ELR (cell line): ENCODE results near the gene KRT6C.
"Not testable (repeated sequence)": the region's sequence is repeated elsewhere in the genome, so short reads cannot be mapped to it uniquely, and the experiment has no call there.

Source experiments
- DNase-seq: peaks from one replicate; pipeline ENCODE4 v3.0.0-alpha.2; 2015; ENCODE audit warnings: low read depth

Gene KRT6C

DNA sequence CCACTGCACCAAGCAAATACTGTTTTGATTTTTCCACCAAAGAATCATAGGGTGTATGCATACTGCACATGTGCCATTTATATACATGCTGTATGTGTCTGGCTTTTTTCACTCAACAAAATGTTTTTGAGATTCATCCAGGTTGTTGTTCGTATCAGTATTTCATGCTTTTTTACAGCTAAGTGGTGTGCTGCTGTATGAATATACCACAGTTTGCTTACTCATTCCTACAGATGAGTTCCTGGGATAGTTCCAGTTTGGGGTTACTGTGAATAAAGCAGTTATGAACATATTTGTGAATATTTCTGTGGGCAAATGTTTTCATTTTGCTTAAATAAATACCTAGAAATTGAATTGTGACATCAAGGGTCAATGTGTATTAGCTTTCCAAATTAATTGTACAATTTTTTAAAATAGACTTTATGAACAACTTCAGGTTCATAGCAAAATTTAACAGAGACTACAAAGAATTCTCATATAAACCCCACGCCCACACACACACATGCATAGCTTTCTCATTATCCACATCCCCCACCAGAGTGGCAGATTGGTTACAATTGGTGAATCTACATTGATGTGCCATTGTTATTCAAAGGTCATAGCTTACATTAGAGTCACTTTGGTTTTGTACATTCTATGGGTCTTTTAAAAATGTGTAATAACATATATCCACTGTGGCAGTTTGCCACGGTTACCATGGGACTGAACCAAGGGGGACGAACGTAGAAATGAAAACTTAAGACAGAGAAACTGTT lies 26.4 kb upstream of the KRT6C start:
- DNase-seq: peak; percentile 42

DNA sequence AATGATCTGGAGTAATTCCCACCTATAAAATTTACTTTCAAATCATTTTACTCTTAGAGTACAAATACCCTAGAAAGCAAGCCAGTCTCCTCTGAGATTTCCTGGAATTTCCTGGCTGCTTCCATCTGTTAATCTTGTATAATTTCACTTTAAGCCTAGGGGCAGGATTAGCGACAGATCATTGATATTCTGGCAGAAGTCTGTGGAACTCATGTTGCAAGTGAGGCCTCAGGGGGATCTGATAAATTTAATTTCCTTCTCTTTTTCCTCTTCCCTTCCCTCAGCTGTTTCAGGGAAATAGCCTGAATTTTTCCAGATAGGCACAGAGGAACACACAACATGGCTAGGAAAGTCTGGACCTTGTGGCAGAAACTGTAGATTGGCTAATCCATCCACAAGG lies 25.3 kb upstream of the KRT6C start:
- DNase-seq: no peak

DNA sequence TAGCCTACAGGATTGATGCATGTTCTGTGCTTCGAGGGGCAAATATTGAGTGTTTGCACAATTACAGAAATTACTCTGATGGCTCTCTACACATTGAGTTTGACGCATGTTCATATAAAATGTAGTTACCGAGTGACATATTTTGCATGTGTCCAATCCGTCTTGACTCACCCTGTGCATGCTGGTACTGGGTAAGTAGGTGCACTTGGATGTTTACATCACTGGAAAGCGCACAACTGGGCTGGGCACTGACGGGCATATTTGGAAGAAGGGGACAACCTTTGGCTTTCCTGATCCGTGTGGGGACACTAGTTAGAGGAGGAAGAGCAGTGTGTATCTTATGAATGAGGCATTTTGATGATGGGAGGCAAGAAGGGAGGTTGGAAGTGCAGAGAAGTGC lies 24.4 kb upstream of the KRT6C start:
- DNase-seq: no peak

DNA sequence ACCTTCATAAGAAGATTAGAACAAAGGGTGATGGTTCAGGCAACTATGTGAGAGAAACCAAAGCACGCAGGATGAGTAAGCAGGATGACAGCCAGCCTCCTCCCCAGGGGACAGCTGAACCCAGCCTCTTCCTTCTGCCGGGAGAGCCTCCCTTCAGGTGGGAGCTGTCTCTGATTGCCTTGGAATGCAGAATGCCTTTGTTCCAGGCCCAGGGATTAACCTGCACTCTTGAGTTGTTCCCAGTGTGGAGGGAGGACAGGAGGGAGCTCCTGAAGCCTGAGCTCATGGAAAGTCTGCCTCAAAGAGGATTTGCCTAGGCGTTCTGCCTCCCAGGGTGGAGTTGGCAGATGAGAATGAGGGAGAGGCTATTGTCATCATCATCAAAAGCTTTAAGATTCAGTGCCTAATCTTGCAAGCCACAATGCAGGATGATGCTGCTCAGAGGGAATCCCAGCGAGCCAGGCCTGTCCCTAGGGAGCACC lies 23.0 kb upstream of the KRT6C start:
- DNase-seq: peak; percentile 76

DNA sequence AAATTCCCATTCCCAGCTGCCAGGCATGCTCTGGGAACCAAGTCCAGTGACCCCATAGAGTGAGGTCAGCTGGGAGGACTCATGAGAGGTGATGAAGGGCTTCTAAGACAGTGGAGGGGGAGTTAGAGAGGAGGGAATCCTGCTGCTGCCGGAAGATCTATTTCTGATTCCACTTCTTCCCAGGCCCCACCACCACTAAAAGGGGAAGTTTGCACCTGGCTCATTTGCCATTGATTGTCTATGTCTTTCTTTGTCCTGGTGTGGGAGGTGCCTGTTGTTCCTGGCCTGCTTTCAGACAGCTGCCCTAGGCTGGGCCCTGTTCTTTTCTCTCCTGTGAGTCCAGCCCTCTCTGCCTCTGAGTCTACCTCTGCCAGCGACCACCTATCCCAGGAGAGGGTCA lies 22.4 kb upstream of the KRT6C start:
- no peak for DNase-seq

DNA sequence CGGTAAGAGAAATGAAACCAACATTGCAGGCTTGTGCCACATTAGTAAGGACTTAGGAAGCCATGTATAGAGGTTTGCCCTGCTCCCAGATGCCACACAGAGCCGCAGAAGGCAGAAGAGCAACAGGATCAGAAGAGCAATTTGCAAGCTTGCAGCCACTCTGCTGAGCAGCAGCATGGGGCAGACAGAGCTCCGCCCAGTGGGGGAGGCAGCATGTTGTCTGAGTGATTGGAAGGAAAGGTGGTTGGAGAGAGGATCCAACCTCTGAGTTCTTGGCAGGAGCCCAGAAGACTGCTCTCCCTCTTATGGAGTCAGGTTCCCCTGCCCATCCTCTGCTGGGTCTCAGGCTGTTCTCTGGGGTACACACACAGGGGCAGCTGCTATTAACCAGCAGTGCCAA lies 21.8 kb upstream of the KRT6C start:
- no peak for DNase-seq

DNA sequence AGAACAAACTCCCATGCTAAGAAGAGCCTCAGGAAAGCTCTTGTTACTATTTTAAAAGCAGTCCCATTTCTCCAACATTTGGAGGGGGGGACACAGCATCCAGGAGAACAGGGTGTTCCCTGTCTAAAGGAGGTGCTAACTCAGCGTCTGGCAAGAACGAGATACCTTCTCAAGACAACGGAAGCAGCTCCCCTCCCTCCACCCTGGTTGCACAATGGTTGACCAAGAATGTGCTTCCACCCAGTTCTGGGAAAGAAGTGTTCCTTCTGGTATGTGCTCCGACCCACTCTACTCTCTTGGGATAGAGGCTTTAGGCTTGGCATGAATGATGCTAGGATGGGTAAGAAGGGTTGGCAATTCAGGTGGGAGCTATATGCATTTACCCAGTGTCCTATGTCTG lies 20.9 kb upstream of the KRT6C start:
- DNase-seq: peak; percentile 18

DNA sequence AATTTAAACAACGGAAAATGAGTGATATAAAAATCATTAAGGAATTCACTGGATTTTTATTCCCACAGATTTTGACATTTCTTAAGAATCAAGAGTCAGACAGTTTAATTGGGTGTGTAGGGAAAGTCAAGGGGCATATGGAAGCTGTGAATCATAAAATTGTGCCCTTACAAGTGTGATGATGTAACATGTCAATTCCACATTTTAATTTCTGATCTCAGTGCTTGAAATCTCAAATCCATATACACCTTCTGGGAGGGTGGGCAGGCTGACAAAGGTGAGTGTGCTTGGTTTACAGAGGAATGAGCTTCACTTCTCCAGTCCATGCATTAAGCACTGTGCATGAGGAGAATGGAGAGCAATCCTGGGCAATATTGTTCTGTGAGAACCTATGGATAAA lies 20.5 kb upstream of the KRT6C start:
- no peak for DNase-seq

DNA sequence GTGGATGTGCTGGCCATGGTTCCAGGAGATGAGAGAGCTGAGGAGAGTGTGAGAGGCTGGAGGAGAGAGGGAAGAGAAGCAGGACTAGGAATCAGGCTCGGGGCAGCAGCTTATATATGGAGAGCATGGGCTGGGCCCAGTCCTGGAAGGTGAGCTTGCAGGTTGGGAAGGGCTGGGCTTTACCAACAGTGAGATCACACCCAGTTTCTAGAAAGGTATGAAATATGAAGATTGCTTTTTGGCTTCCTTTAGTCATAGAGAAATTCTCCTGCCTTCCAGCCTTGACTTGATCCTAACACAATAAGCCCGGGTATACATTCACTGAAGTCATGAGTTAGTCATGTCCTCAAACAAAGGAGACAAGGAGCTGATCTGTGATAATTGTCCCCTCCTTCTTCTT lies 19.6 kb upstream of the KRT6C start, which contains the start of gene KRT6A:
Gene KRT6A, minus strand, starts transcription at position 86 of the 400 bp plus-strand sequence. Its CDS starts 69 bp downstream, at position 17.
- DNase-seq: no peak

DNA sequence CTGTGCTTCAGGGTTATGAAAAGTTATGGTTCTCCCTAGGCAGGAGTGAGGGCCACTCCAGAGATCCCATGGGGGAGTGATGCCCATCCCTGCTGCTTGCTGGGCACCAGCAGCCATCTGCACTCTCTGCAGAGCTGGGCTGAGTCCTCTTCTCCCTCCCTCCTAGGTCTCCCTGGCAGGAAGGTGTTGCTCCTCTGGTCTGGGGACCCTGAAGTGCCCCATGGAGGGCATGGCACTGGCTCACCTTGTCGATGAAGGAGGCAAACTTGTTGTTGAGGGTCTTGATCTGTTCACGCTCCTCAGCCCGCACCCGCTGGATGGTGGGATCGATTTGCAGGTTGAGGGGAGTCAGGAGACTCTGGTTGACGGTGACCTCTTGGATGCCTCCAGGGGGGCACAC lies 18.8 kb upstream of the KRT6C start:
- DNase-seq: not testable (repeated sequence)

DNA sequence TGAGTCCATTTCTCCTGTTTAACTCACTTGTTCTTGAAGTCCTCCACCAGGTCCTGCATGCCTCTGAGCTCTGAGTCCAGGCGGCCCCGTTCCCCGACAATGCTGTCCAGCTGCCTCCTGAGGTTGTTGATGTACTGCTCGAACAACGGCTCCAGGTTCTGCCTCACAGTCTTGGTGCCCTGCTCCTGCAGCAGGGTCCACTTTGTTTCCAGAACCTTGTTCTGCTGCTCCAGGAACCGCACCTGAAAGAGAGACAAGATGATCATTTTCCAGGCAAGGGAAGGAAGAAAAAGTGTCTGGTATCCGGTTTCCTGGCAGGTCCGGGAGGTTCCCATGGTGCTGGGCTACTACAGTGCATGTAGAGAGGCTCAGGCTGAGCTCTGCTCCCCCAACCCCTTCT lies 17.9 kb upstream of the KRT6C start:
- not testable (repeated sequence) for DNase-seq

DNA sequence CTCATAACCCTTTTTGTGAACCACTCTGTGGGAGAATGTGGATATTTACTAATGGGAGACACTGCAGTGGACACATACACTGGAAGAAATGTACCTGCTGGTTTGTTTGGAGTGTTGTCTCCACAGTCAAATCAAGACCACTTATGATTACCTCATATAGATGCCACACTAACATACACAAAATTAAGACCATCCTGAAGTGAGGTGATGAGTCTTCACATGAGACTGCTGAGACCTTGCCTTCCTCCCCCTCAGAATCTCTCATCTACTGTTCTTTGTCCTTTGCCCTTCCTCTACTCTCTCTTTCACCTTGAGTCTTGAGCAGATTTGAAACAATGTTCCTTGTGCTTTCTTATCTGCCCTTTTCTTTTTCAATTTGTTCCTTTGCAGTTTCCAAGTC lies 15.1 kb upstream of the KRT6C start:
- DNase-seq: no peak

DNA sequence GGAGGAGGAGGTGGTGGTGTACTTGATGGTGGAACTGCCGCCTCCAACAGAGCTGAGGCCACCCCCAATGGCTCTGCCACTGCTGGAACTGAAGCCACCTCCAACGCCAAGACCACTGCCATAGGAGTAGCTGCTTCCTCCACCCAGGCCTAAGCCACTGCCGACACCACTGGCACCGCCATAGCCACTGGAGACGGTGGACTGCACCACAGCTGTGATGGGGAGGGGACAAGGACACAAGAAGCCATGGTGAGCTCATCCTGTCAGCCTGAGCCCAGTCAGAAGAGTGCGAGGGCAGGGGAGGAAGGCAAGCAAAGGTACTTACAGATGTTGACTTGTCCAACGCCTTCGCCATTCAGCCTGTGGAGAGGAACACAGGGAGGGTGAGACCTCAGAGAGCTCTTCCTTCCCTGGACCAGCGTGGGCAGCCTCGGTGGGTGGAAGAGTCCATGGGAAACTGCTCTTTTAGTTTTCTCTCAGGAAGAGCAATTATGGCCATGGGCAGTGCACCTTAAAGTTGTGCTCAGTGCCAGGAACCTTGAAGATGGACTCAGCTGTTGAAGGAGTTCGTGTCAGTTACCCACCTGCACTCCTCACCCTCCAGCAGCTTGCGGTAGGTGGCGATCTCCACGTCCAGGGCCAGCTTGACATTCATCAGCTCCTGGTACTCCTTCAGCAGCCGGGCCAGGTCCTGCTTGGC lies 14.3 kb upstream of the KRT6C start:
- not testable (repeated sequence) for DNase-seq

DNA sequence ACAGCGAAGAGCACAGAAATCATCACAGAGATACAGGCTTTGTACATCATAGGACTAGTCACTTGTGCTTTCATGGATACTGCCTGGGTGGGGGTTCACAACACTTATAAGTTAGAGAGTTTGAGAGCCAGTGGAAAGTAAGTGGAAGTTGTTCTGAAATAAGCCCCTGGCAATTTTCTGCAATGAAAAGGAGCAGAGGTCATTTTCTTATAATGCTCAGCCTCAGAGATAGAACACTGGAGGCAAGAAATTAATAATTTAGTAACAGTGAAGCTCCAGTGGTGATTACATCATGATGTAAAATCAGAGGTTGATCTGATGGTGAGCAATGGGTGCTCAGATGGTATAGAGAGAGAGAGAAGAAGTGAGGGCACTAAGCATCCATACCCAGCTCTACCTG lies 13.6 kb upstream of the KRT6C start:
- DNase-seq: no peak

DNA sequence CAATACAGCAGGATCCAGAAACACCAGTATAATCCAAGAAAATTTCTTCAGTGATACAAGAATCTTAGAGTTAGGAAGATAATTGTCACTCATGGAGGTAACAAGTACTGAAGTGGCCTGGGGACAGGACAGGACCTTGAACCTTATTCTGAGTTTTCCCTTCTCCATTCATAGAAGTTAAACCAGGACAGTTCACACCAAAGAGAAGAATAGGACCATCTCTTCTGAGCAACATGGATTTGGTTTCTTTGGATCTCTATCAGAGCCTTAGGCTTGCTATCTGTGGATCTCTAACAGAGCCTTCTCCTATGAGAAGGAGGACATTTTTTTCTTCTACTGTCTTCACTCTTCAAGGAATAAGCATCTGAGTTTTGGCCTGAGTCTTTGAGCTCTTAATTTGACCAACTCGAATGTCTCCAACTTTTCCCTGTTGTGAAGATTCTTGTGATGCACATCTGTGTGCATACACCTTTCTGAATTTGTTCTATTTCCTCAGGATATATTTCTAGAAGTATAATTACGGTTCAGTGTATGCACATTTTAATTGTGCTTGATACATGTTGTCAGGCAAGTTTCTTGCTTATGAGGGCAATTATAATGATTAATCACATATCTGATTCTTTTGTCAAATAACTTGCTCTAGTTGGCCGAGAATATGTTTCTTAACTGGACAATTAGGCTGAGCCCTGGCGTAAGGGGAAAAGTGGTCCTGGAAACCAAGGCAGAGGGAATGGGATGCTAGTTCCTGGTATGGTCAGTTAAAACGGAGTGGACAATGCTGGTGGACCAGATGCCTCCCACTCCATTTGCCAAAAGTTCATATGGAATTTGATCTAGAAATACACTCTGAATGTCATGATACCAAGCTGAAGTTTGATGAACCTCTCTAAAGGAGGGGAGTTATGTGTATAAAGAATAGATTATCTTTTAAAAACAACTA lies 12.8 kb upstream of the KRT6C start:
- DNase-seq: no peak

DNA sequence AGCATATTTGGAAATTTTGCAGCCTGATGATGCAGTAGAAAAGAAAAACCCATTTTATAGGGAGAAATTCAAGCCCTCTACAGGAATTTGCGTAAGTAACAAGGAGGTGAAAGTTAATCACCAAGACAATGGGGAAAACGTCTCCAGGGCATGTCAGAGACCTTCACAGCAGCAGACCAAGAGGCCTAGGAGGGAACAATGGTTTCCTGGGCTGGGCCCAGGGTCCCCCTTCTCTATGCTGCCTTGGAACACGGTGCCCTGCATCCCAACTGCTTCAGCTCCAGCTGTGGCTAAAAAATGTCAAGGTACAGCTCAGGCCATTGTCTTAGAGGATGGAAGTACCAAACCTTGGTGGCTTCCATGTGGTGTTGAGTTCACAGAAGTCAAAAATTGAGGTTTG lies 6.5 kb upstream of the KRT6C start:
- DNase-seq: no peak

DNA sequence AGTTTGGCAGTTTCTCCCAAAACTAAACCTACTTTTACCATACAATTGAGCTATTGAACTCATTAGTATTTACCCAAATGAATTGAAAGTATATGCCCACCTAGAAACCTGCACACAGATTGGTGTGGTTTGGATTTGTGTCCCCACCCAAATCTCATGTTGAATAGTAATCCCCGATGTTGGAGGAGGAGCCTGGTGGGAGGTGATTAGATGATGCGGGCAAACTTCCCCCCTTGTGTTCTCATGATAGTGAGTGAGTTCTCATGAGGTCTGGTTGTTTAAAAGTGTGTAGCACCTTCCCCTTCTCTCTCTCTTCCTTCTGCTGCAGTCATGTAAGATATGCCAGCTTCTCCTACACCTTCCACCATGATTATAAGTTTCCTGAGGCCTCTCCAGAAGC lies 4.0 kb upstream of the KRT6C start:
- no peak for DNase-seq

DNA sequence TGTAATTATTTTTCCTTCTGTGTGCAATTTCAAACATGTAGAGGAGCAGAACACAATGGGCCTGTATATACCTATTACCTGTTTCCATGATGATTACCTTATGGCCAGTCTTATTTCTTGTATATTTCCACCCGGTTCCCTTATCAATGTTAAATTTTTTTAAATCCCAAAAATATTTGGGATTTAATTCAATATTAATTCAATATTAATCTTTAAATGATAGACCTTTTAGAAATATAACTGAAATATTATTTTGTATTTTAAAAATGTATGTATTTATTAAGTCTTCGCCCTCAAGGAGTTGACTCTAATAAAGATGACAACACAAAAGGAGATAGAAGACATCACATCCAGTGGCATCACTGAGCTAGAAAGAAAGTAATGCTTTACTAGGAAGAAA lies 607 bp upstream of the KRT6C start:
- no peak for DNase-seq

DNA sequence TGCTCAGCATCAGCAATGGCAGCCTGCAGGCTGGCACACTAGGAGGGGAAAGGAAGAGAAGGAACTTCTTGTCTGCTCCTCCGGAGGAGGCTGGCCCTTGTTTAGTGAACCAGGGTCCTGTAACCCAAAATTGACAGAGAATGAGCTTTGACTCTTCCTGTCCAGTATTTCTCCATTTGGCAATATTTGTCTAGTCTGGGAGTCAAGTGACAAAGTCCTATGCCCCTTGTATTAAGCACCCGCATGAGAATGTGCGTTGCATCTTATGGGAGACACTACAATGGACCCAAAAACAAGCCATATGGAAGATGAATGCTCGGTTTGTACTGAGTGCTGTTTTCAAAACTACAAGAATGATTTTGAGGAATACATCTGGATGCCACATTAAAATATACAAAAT lies 3.8 kb downstream of the KRT6C start:
- DNase-seq: no peak

DNA sequence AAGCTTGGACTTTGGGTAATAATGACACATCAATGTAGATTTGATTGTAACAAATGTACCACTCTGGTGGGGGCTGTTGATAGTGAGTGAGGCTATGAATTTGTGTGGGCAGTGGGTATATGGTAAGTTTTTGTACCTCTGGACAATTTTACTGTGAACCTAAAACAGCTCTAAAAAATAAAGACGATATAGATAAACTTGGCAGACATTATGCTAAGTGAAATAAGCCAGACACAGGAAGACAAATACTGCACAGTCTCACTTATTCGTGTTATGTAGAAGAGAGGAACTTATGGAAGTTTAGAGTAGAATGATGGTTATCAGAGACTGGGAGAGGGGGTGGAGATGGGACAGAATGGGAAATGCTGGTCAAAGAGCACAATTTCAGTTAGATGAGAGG lies 8.7 kb downstream of the KRT6C start:
- DNase-seq: no peak

DNA sequence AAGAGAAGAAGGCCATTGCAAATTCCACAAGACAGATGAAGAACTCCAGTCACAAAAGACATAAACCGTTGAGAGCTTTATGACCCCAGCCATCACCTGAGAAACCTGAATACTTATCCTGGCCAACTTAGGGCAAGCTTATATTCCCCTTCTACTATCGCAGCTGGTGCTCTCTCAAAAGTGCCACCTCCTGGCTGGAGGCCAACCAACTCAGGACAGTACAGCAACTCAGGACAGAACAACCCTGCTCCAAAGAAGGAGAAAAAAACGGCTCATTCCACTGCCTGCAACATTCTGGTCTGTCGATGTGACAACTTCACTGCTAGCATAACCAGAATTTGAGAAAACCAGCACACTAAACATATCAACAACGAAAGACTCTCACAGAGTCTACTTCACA lies 11.9 kb downstream of the KRT6C start:
- no peak for DNase-seq

DNA sequence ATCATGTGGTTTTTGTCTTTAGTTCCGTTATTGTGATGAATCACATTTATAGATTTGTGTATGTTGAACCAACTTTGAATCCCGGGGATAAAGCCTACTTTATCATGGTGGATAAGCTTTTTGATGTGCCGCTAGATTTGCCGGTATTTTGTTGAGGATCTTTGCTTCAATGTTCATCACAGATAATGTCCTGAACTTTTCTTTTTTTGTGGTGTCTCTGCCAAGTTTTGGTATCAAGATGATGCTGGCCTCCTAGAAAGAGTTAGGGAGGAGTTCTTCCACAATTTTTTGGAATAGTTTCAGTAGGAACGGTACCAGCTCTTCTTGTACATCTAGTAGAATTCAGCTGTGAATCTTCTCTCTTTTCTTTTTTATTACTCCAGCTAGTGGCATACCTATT lies 14.7 kb downstream of the KRT6C start:
- no peak for DNase-seq

DNA sequence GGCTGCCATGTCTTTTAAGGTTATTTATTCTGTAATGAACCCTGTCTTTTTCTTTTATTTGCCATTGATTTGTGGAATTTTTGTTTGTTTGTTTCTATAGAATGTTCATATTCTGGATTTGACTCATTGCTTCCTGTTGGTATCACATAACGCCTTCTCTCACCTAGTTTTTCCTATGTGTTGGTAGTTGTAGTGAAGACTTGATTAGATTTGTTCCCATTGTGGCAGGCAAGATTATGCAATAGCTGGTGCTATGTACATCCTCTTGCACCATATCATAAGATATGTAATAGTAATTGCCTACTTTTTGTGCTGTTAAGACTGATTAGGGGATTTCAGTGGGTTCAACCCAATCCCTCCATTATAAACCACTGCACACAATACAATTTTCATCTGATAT lies 17.8 kb downstream of the KRT6C start:
- no peak for DNase-seq
